CD14-positive monocyte (primary cell): ENCODE data around the gene WDR7. TPM values are rescaled to one million over a fixed set of nuclear protein-coding genes. Genes with fewer than 3 reads are reported as not detected.

ENCODE experiments used
- DNase-seq, 3 donors: peaks; one replicate each; pipeline ENCODE4 v3.0.0-alpha.2; 2011 to 2022
- H2AFZ ChIP-seq: 2 replicates; pipeline ENCODE4 v1.6.0; 2012; ENCODE audit warnings: mild to moderate bottlenecking, low read depth, low read length, inconsistent platforms; ENCODE audit not compliant: insufficient read depth, poor library complexity, severe bottlenecking
- H3K27ac ChIP-seq, 2 donors: 1 replicate in 1 of 2; 2 replicates in 1 of 2; pipeline ENCODE4 v1.5.1; 2012 to 2013; ENCODE audit warnings: low read length in 2 of 2, control low read depth in 1 of 2, inconsistent platforms in 1 of 2, low read depth in 1 of 2, mild to moderate bottlenecking in 1 of 2
- H3K27me3 ChIP-seq, 2 donors: one replicate each; pipeline versions ENCODE4 v1.6.0 to v1.6.1; 2011 to 2013; ENCODE audit warnings: low read length in 2 of 2; ENCODE audit not compliant: control insufficient read depth in 2 of 2, insufficient read depth in 2 of 2
- H3K36me3 ChIP-seq, 2 donors: replicated peaks in 1 of 2; 1 replicate in 1 of 2; 2 replicates in 1 of 2; pipeline versions ENCODE4 v1.5.1 to v1.6.1; 2012 to 2013; ENCODE audit warnings: low read length in 2 of 2, control low read depth in 1 of 2, inconsistent platforms in 1 of 2, mild to moderate bottlenecking in 1 of 2; ENCODE audit not compliant: insufficient read depth in 2 of 2, control insufficient read depth in 1 of 2
- H3K4me1 ChIP-seq, 2 donors: 1 replicate in 1 of 2; 2 replicates in 1 of 2; pipeline versions ENCODE4 v1.5.1 to v1.6.1; 2012 to 2013; ENCODE audit warnings: low read length in 2 of 2, control low read depth in 1 of 2, inconsistent platforms in 1 of 2, mild to moderate bottlenecking in 1 of 2, moderate library complexity in 1 of 2; ENCODE audit not compliant: insufficient read depth in 2 of 2, control insufficient read depth in 1 of 2
- H3K4me2 ChIP-seq: replicated peaks from 2 replicates; pipeline ENCODE3; 2012; ENCODE audit warnings: low read length, moderate library complexity, mild to moderate bottlenecking; ENCODE audit not compliant: poor library complexity, severe bottlenecking; ENCODE audit errors: extremely low read depth
- H3K4me3 ChIP-seq, 3 experiments: fragments of 200-600 bp in 1 of 3; sonication (generic) in 1 of 3; replicated peaks in 1 of 3; 1 replicate in 2 of 3; 2 replicates in 1 of 3; pipeline ENCODE4 v1.5.1; 2011 to 2013; ENCODE audit warnings: low read length in 3 of 3, mild to moderate bottlenecking in 3 of 3, control low read depth in 2 of 3, low read depth in 2 of 3, inconsistent platforms in 1 of 3, moderate library complexity in 1 of 3
- H3K79me2 ChIP-seq: 2 replicates; pipeline ENCODE4 v1.6.0; 2012; ENCODE audit warnings: mild to moderate bottlenecking, control low read depth, inconsistent platforms, low read length, moderate library complexity; ENCODE audit not compliant: insufficient read depth
- H3K9ac ChIP-seq: 2 replicates; pipeline ENCODE4 v1.6.0; 2017; ENCODE audit warnings: low read length, mild to moderate bottlenecking; ENCODE audit not compliant: insufficient read depth, poor library complexity, severe bottlenecking
- H3K9me3 ChIP-seq, 2 donors: replicated peaks in 1 of 2; 1 replicate in 1 of 2; 2 replicates in 1 of 2; pipeline versions ENCODE4 v1.5.1 to v1.6.1; 2012 to 2013; ENCODE audit warnings: low read length in 2 of 2, control low read depth in 1 of 2; ENCODE audit not compliant: control insufficient read depth in 1 of 2, insufficient read depth in 1 of 2
- H4K20me1 ChIP-seq: 2 replicates; pipeline ENCODE4 v1.6.0; 2012; ENCODE audit warnings: mild to moderate bottlenecking, low read length, control low read depth, moderate library complexity; ENCODE audit not compliant: insufficient read depth
- H3K27ac Mint-ChIP-seq, 7 donors: one replicate each; pipeline ENCODE4 v1.8.0; 2020; ENCODE audit warnings: mild to moderate bottlenecking in 7 of 7, mixed read lengths in 7 of 7, moderate library complexity in 6 of 7, inconsistent platforms in 2 of 7
- H3K27me3 Mint-ChIP-seq, 3 donors: one replicate each; pipeline ENCODE4 v1.8.0; 2021 to 2022; ENCODE audit warnings: low read depth in 3 of 3, mild to moderate bottlenecking in 3 of 3, mixed read lengths in 3 of 3, moderate library complexity in 3 of 3, inconsistent platforms in 1 of 3
- H3K36me3 Mint-ChIP-seq, 2 donors: one replicate each; pipeline ENCODE4 v1.8.0; 2020; ENCODE audit warnings: mixed read lengths in 2 of 2, inconsistent platforms in 1 of 2, mild to moderate bottlenecking in 1 of 2
- H3K4me1 Mint-ChIP-seq: one replicate; pipeline ENCODE4 v1.8.0; 2020; ENCODE audit warnings: mild to moderate bottlenecking, mixed read lengths
- H3K4me3 Mint-ChIP-seq, 2 donors: one replicate each; pipeline ENCODE4 v1.8.0; 2020; ENCODE audit warnings: mild to moderate bottlenecking in 2 of 2, mixed read lengths in 2 of 2, moderate library complexity in 1 of 2
- H3K9me3 Mint-ChIP-seq, 7 donors: one replicate each; pipeline ENCODE4 v1.8.0; 2020 to 2022; ENCODE audit warnings: mixed read lengths in 7 of 7, mild to moderate bottlenecking in 6 of 7, moderate library complexity in 6 of 7, inconsistent platforms in 2 of 7
- WGBS: methylation state at CpG from one replicate; pipeline ENCODE4 v1.1.5; 2013; ENCODE audit warnings: missing lambda C conversion rate; ENCODE audit not compliant: insufficient coverage; 5-methylcytosine and 5-hydroxymethylcytosine counted together
- intact Hi-C, 2 donors: fragments of 100-400 bp; cut with micrococcal nuclease; formaldehyde crosslinking; loops; one replicate each; pipeline versions ENCODE4 v1.15.0 to v1.15.1; 2023
- polyA plus RNA-seq, 3 donors: library from polyadenylated mRNA; depleted of rRNA in 1 of 3; unstranded in 2 of 3; stranded (reverse) in 1 of 3; fragments of 300-500 nt in 2 of 3; fragments of >200 nt in 1 of 3; fragmentation: Illumina TruSeq in 2 of 3; gene quantifications; 1 replicate in 2 of 3; 2 replicates in 1 of 3; pipeline ENCODE4 v1.2.3, GENCODE V29; 2012 to 2021
- TF ChIP-seq, protein P1 (sequence below): fragments of 200-600 bp; IDR thresholded peaks from one replicate; pipeline ENCODE4 v1.8.0; 2022; ENCODE audit warnings: antibody characterized with exemption, mild to moderate bottlenecking

The WDR7 gene
- polyA plus RNA-seq, 3 donors: 9.1 to 23.6 (median 9.5) TPM

DNA sequence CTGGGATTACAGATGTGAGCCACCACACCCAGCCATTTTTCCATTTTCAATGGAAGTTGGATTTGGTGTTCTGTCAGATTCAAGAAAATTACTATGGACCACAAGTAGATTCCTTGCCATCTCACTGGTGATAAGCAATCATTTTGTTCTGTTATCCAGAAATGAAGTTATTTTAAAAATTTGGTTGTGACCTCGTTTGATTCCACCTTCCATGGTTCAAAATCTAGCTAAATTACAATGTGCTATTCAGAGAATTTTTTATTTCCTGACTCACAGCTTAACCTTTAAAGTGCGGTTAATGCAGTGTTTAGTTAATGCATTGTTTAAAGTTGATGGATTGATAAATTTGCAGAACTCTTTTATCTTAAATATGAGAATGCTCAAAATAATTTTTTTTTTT, 252.5 kb downstream of the WDR7 start:
- no peak overlapping the region for H3K4me2 ChIP-seq
- no peak for DNase-seq
- H3K4me3 Mint-ChIP-seq: no peak overlapping the region
- no peaks in the 10 kb centered on the region for H4K20me1 ChIP-seq
- no peaks in the 10 kb centered on the region for H3K27me3 ChIP-seq
- H3K36me3 ChIP-seq: no peaks in the 10 kb centered on the region
- no peak overlapping the region for H3K9ac ChIP-seq
- no peaks in the 10 kb centered on the region for H3K4me1 Mint-ChIP-seq
- H3K79me2 ChIP-seq: no peaks in the 10 kb centered on the region
- H3K27ac Mint-ChIP-seq: no peak overlapping the region
- H3K27me3 Mint-ChIP-seq: peaks cover 0 to 3% (median 0%) of the 10 kb centered on the region in 3 donors
- peaks cover 8 to 9% of the 10 kb centered on the region in 2 donors for H3K36me3 Mint-ChIP-seq
- no peak overlapping the region for H3K27ac ChIP-seq
- no peak overlapping the region for H2AFZ ChIP-seq
- no peaks in the 10 kb centered on the region for H3K9me3 Mint-ChIP-seq
- WGBS: no CpG with 5 or more reads among the region's 2 CpGs
- intact Hi-C loops: no loop called here
- TF ChIP-seq, protein P1, sequence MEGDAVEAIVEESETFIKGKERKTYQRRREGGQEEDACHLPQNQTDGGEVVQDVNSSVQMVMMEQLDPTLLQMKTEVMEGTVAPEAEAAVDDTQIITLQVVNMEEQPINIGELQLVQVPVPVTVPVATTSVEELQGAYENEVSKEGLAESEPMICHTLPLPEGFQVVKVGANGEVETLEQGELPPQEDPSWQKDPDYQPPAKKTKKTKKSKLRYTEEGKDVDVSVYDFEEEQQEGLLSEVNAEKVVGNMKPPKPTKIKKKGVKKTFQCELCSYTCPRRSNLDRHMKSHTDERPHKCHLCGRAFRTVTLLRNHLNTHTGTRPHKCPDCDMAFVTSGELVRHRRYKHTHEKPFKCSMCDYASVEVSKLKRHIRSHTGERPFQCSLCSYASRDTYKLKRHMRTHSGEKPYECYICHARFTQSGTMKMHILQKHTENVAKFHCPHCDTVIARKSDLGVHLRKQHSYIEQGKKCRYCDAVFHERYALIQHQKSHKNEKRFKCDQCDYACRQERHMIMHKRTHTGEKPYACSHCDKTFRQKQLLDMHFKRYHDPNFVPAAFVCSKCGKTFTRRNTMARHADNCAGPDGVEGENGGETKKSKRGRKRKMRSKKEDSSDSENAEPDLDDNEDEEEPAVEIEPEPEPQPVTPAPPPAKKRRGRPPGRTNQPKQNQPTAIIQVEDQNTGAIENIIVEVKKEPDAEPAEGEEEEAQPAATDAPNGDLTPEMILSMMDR: no peak
- no peaks in the 10 kb centered on the region for H3K4me1 ChIP-seq
- H3K4me3 ChIP-seq: no peak overlapping the region
- H3K9me3 ChIP-seq: no peaks in the 10 kb centered on the region

DNA sequence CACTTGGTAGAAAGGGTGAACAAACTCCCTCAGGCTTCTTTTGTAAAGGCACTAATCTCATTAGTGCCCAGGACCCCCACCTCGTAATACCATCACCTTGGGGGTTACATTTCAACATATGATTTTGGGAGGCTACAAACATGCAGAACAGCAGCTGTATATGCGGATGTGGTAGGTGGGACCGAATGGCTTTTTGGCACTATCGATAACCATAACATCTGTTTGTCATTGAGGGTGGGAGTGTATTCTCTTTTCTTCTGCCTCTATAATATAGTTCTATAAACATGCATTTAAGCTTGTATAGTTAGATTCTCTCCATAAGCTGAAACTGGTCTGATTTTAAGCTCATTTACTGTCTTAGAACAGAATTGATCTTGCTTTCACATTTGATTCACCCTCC, 256.6 kb downstream of the WDR7 start:
- no peaks in the 10 kb centered on the region for H3K4me1 Mint-ChIP-seq
- Histone ChIP-seq H3K27ac (no peak overlapping the region), H3K36me3 (no peaks in the 10 kb centered on the region), H3K27me3 (no peaks in the 10 kb centered on the region), H3K79me2 (no peaks in the 10 kb centered on the region), H3K4me1 (no peaks in the 10 kb centered on the region), H4K20me1 (no peaks in the 10 kb centered on the region), H3K9ac (no peak overlapping the region), H3K4me3 (no peak overlapping the region), H3K4me2 (no peak overlapping the region), H3K9me3 (no peaks in the 10 kb centered on the region), H2AFZ (no peak overlapping the region)
- intact Hi-C loops: no loop called here
- no peaks in the 10 kb centered on the region for H3K9me3 Mint-ChIP-seq
- no CpG with 5 or more reads among the region's 4 CpGs for WGBS
- no peak overlapping the region for H3K27ac Mint-ChIP-seq
- H3K36me3 Mint-ChIP-seq: peaks cover 10 to 18% of the 10 kb centered on the region in 2 donors
- no peak for DNase-seq
- no peak overlapping the region for H3K4me3 Mint-ChIP-seq
- H3K27me3 Mint-ChIP-seq: peaks cover 0 to 4% (median 0%) of the 10 kb centered on the region in 3 donors
- TF ChIP-seq, protein P1: no peak
